Gastrocnemius medialis (tissue), 4 donors: Measurements from ENCODE around the gene CTXND2.

Source experiments
- CTCF ChIP-seq, 5 experiments: fragments of 450-650 bp in 3 of 5; fragments of 200-600 bp in 2 of 5; sonication (generic) in 2 of 5; IDR thresholded peaks in 4 of 5; conservative IDR thresholded peaks in 1 of 5; 1 replicate in 4 of 5; 2 replicates in 1 of 5; pipeline ENCODE4 v1.5.1; 2016 to 2019; ENCODE audit warnings: antibody characterized with exemption in 5 of 5, mild to moderate bottlenecking in 3 of 5, moderate library complexity in 3 of 5
- POLR2A ChIP-seq, 2 donors: fragments of 450-650 bp; IDR thresholded peaks; one replicate each; pipeline ENCODE4 v1.6.1; 2017; ENCODE audit warnings: antibody characterized with exemption in 2 of 2, mild to moderate bottlenecking in 2 of 2, moderate library complexity in 2 of 2

GRCh38 chr1:150917387-150917786, 30.5 kb downstream of the CTXND2 start:
- TF ChIP-seq POLR2A (IDR thresholded peaks at IDR 0.05) (no peak), CTCF (IDR thresholded peaks at IDR 0.05 in 4 of 5, conservative IDR thresholded peaks at IDR 0.05 in 1 of 5) (no peak)
